ENCODE measurements around the gene NSF.
A peak's percentile ranks its signal among the peaks of the same experiment; 100 is the strongest.
"Not testable (repeated sequence)": the region's sequence is repeated elsewhere in the genome, so short reads cannot be mapped to it uniquely, and the experiment has no call there.

Gene NSF

GRCh38 chr17:46756861-46757260 is 166.4 kb downstream of the NSF start:
- TF ChIP-seq, protein P1, sequence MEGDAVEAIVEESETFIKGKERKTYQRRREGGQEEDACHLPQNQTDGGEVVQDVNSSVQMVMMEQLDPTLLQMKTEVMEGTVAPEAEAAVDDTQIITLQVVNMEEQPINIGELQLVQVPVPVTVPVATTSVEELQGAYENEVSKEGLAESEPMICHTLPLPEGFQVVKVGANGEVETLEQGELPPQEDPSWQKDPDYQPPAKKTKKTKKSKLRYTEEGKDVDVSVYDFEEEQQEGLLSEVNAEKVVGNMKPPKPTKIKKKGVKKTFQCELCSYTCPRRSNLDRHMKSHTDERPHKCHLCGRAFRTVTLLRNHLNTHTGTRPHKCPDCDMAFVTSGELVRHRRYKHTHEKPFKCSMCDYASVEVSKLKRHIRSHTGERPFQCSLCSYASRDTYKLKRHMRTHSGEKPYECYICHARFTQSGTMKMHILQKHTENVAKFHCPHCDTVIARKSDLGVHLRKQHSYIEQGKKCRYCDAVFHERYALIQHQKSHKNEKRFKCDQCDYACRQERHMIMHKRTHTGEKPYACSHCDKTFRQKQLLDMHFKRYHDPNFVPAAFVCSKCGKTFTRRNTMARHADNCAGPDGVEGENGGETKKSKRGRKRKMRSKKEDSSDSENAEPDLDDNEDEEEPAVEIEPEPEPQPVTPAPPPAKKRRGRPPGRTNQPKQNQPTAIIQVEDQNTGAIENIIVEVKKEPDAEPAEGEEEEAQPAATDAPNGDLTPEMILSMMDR (IDR thresholded peaks at IDR 0.05; ENCODE audit: control insufficient read depth, insufficient read depth, low read depth, low read length, missing control alignments): no peak
- no peak for DNase-seq (ENCODE audit: low read depth)
- H3K4me3 ChIP-seq (ENCODE audit: control insufficient read depth, low read depth, low read length): no peak overlapping the region

DNA sequence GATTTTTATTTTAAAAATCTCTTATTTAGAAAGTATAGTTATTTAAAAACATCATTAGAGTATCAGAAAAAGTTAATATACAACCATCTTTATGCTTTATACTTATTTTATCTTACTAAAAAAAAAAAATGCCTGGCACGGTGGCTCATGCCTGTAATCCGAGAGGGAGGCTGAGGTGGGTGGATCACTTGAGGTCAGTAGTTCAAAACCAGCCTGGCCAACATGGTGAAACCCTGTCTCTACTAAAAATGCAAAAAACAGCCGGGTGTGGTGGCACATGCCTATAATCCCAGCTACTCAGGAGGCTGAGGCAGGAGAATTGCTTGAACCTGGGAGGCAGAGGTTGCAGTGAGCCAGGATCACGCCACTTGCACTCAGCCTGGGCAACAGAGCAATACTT is 167.1 kb downstream of the NSF start:
- DNase-seq (ENCODE audit: low read depth): not testable (repeated sequence)

GRCh38 chr17:46758614-46759013 is 168.1 kb downstream of the NSF start:
- H3K4me3 ChIP-seq (ENCODE audit: control insufficient read depth, low read depth, low read length): no peak overlapping the region
- DNase-seq (ENCODE audit: low read depth): no peak
- TF ChIP-seq, protein P1 (IDR thresholded peaks at IDR 0.05; ENCODE audit: control insufficient read depth, insufficient read depth, low read depth, low read length, missing control alignments): no peak

More for the DNA sequence above, 167.1 kb downstream of the NSF start:
- not testable (repeated sequence) for H3K4me3 ChIP-seq (ENCODE audit: control insufficient read depth, low read depth, low read length)

- DNase-seq (ENCODE audit: low read depth): no peak
- H3K4me3 ChIP-seq (ENCODE audit: control insufficient read depth, low read depth, low read length): no peak overlapping the region
- TF ChIP-seq, protein P1 (IDR thresholded peaks at IDR 0.05; ENCODE audit: control insufficient read depth, insufficient read depth, low read depth, low read length, missing control alignments): no peak
These were observed 168.7 kb downstream of the NSF start for GRCh38 chr17:46759141-46759540.

DNA sequence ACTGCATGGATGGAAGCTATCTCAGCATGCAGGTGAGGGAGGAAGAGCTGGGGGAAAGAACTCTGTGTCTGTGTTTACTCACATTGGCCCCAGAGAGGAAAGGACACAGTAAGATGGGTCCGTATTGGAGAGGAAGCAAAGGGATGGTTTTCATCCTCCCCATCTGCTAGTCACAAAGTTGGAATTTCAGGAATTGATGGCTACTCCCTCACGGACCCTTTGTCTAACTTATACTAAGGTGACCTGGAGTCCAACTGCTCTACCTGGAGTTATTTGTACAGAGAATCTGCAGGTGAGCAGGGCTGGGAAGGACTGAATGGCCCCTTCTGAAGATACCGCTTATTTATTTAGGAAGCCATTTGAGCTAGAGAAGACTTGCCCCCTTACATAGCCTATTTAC is 172.9 kb downstream of the NSF start:
- no peak for DNase-seq (ENCODE audit: low read depth)
- H3K4me3 ChIP-seq (ENCODE audit: control insufficient read depth, low read depth, low read length): no peak overlapping the region
- TF ChIP-seq, protein P1 (IDR thresholded peaks at IDR 0.05; ENCODE audit: control insufficient read depth, insufficient read depth, low read depth, low read length, missing control alignments): no peak

- TF ChIP-seq, protein P1 (IDR thresholded peaks at IDR 0.05; ENCODE audit: control insufficient read depth, insufficient read depth, low read depth, low read length, missing control alignments): no peak
- DNase-seq (ENCODE audit: low read depth): no peak
- no peak overlapping the region for H3K4me3 ChIP-seq (ENCODE audit: control insufficient read depth, low read depth, low read length)
These were observed 173.7 kb downstream of the NSF start for GRCh38 chr17:46764000-46764708.

GRCh38 chr17:46764709-46765401 is 174.4 kb downstream of the NSF start:
- peak; percentile 54 for DNase-seq (ENCODE audit: low read depth)
- TF ChIP-seq, protein P1 (IDR thresholded peaks at IDR 0.05; ENCODE audit: control insufficient read depth, insufficient read depth, low read depth, low read length, missing control alignments): no peak
- no peak overlapping the region for H3K4me3 ChIP-seq (ENCODE audit: control insufficient read depth, low read depth, low read length)

Measured in AG09309 (cell line).